ENCODE measurements around the gene RTN4.

The RTN4 gene

DNA sequence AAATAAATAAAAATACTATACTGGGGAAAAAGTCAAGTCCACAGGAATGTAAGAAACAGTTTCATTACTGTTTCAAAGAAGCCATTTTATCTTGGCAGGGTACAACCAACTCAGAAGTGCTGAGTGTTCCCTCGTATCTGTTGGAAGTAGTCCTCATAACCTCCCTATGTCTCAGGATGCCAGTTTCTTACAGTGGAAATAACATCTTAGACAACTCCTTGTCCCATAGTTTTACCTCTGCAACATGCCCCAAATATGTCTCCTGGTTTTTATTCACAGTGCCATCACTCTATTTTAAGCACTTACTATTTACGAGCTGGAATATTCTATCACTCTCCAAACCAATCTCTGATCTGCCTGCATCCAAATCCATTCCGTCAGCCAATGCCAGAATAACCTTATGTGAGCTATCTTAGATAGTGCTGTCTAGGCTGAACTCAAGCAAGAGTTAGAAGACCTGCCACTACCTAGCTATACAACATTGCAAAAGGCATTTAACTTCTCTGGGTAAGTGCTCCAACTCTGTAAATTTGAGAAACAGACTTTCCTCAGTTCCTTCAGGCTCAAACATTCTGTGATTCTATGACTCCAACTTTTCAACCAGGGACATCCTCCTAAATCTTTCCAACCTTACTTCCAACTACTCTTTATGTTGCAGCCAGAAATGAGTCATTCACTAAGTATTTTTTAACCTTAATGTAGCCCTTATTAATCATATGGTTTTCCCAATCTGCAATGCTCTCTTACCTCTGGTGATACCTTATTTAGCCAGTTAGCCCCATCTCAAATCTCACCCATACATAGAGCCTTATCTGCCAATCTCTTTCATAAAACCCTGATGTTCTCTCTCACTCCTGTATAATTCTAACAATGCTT lies 66.7 kb downstream of the RTN4 start:
- no peak overlapping the region for H3K4me3 ChIP-seq (ENCODE audit: low read depth, low read length)
- TF ChIP-seq, protein P1, sequence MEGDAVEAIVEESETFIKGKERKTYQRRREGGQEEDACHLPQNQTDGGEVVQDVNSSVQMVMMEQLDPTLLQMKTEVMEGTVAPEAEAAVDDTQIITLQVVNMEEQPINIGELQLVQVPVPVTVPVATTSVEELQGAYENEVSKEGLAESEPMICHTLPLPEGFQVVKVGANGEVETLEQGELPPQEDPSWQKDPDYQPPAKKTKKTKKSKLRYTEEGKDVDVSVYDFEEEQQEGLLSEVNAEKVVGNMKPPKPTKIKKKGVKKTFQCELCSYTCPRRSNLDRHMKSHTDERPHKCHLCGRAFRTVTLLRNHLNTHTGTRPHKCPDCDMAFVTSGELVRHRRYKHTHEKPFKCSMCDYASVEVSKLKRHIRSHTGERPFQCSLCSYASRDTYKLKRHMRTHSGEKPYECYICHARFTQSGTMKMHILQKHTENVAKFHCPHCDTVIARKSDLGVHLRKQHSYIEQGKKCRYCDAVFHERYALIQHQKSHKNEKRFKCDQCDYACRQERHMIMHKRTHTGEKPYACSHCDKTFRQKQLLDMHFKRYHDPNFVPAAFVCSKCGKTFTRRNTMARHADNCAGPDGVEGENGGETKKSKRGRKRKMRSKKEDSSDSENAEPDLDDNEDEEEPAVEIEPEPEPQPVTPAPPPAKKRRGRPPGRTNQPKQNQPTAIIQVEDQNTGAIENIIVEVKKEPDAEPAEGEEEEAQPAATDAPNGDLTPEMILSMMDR (conservative IDR thresholded peaks at IDR 0.05; ENCODE audit: low read depth, low read length): no peak
- no peak for DNase-seq (ENCODE audit: low read depth)

DNA sequence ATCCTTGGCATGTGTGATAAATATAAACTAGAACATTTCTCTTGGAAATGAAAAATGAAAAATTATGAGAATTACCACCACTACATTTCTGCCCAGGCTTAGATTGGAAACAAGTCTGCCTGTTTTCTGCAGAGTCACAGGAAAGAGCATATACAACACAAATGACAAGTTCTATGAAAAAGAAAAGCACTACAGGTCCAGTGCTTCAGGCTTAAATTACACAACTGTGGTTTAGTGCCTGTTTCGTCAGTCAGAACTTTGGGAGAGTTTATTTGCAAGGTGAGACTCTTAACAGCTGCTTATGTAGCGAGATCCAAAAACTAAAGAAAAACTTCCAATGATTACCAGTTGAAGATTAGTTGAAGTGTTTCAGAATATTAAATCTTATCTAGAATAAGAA lies 68.9 kb downstream of the RTN4 start:
- no peak for DNase-seq (ENCODE audit: low read depth)
- H3K4me3 ChIP-seq (ENCODE audit: low read depth, low read length): no peak overlapping the region
- TF ChIP-seq, protein P1 (conservative IDR thresholded peaks at IDR 0.05; ENCODE audit: low read depth, low read length): no peak

DNA sequence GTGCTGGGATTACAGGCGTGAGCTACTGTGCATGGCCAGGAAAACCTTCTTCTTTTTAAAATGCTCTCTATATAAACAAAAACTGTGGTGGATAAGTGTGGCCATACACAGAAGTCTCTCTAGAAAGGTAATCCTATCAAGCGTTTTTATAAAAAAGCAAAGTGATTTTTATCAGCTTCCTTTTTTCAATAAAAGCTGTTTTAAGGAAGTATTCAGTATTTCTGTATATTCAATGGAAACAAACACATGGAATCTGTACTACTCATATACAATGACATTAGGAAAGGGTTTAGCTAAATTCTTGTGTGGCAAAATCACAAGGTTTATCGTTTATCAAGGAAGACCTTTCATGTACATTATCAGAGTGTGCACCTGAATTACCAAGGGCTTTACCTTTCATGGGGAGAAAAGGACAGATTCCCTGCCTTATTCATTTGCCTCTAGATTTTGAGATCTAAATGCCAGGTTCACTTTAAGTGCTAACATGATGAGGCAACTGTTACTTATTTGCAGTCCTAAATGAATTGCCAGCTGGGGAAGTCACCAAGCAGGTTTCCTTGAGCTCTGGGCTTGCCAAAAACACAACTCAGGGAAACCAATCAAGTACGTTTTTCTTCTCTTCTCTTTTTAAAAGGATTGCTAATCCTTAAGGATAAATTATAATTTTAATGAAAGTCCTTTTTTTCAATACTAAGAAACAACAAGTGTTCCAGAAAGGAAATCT lies 70.8 kb downstream of the RTN4 start:
- no peak overlapping the region for H3K4me3 ChIP-seq (ENCODE audit: low read depth, low read length)
- DNase-seq (ENCODE audit: low read depth): no peak
- TF ChIP-seq, protein P1 (conservative IDR thresholded peaks at IDR 0.05; ENCODE audit: low read depth, low read length): no peak

DNA sequence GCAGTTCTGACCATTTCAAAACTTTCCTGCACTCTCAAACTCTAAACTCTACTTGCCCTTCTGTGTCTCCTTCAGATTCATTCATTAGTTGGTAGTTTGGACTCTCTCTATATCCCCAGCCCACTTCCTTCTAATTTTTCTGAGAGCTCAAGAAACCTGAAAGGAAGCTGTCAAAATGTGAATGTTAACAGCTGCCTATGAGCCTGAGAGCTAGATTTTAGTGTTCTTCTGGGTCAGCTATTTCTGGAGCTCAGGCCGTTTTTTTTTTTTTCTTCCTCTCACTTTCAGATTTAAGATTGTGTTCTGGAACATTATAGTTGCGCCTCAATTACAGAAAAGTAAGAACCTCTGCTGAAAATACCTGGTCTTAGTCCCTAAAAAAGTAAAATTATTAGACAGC lies 73.1 kb downstream of the RTN4 start:
- DNase-seq (ENCODE audit: low read depth): no peak
- TF ChIP-seq, protein P1 (conservative IDR thresholded peaks at IDR 0.05; ENCODE audit: low read depth, low read length): no peak
- H3K4me3 ChIP-seq (ENCODE audit: low read depth, low read length): no peak overlapping the region

DNA sequence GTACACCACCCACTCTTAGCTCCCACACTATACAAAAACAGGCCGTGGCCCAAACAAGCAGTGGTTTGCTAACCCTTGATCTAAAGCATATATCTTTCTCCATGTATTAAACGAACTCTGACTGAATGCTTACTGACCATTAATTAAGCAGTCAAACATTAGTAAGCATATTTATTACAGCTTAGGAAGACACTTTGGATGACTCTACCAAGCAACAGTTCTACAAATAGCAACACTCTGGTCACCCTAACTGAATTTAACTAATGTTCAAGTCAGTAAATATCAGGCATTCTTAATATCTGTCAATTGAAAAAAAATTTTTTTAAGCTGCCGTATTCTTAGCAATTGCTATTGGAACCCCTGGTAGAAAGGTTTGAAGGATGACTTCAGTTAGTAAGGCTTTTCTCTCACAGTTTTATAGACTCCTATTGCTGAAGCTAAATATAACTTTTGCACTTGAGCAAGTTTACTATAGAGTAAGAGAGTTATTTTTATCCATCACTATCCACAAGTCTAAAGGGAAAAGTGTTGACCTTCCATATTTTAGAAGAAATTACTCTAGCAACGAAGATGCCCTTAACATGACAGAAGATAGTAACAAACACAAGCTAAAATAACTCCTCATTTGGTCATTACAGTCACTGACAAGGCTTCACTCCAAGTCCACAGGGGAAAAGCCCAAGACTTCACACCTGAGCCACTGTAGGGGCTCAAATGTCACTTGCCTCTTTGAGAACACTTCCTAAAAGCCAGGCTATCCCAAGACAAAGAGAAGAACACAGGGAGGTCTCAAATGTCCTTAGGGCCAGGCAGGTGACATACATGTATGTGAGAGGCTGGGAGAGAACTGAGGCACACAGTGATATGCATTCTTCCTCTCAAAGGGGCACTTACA lies 74.4 kb downstream of the RTN4 start:
- H3K4me3 ChIP-seq (ENCODE audit: low read depth, low read length): no peak overlapping the region
- no peak for DNase-seq (ENCODE audit: low read depth)
- TF ChIP-seq, protein P1 (conservative IDR thresholded peaks at IDR 0.05; ENCODE audit: low read depth, low read length): no peak

DNA sequence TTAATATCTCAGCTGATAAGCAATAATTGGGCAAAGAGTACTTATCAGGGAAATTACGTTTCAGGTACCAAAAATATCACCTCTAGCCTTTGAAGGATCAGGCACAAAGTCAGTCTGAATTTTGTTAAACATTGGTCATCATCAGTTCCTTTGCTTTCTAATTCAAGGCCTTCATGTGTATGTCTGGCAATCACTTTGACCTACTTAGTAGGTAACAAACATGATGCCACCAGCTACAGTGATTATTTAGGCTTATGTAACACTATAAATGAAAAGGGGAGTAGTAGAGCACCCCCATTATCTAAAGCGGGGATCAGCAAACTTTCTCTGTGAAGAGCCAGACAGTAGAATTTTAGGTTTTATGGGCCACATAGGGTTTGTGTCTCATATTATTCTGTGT lies 75.1 kb downstream of the RTN4 start:
- H3K4me3 ChIP-seq (ENCODE audit: low read depth, low read length): no peak overlapping the region
- no peak for DNase-seq (ENCODE audit: low read depth)
- TF ChIP-seq, protein P1 (conservative IDR thresholded peaks at IDR 0.05; ENCODE audit: low read depth, low read length): no peak
